Measurements from ENCODE around the gene WDR35. TPM values are rescaled to one million over a fixed set of nuclear protein-coding genes. Genes with fewer than 3 reads are reported as not detected.

Gene WDR35
- total RNA-seq, 2 donors from 2014 or later = 6.7 to 8.9 TPM

GRCh38 chr2:20025065-20025786 is 35.3 kb upstream of the WDR35 start:
- no peak for ATAC-seq
- Histone ChIP-seq H3K27ac (no peak overlapping the region), H3K4me1 (no peaks in the 10 kb centered on the region), H3K9me3 (no peaks in the 10 kb centered on the region), H3K36me3 (replicated peaks in 1 of 2; ENCODE audit: insufficient read depth in 1 of 2, low read depth in 2 of 2) (no peaks in the 10 kb centered on the region), H3K27me3 (no peaks in the 10 kb centered on the region), H3K4me3 (no peak overlapping the region)
- DNase-seq = no peak
- TF ChIP-seq CTCF (IDR thresholded peaks at IDR 0.05) = no peak
- intact Hi-C loops (cut with DNase I) = no loop called here
- 89 to 95% methylated on average over 3 of the region's 3 CpGs for WGBS, 2 donors

GRCh38 chr2:20023688-20024087 is 33.8 kb upstream of the WDR35 start:
- intact Hi-C loops (cut with DNase I) = no loop called here
- Histone ChIP-seq H3K4me1 (no peaks in the 10 kb centered on the region), H3K27ac (no peak overlapping the region), H3K4me3 (no peak overlapping the region), H3K9me3 (no peaks in the 10 kb centered on the region), H3K36me3 (replicated peaks in 1 of 2; ENCODE audit: insufficient read depth in 1 of 2, low read depth in 2 of 2) (no peaks in the 10 kb centered on the region), H3K27me3 (no peaks in the 10 kb centered on the region)
- no peak for DNase-seq
- WGBS, 2 donors = 88 to 92% methylated on average over 4 of the region's 4 CpGs
- TF ChIP-seq CTCF (IDR thresholded peaks at IDR 0.05) = no peak
- TF ChIP-seq POLR2A (IDR thresholded peaks at IDR 0.05) = no peak
- no peak for ATAC-seq

GRCh38 chr2:20021405-20022009 is 31.6 kb upstream of the WDR35 start:
- Histone ChIP-seq H3K27me3 (no peaks in the 10 kb centered on the region), H3K27ac (no peak overlapping the region), H3K9me3 (no peaks in the 10 kb centered on the region), H3K36me3 (replicated peaks in 1 of 2; ENCODE audit: insufficient read depth in 1 of 2, low read depth in 2 of 2) (no peaks in the 10 kb centered on the region), H3K4me3 (no peak overlapping the region), H3K4me1 (no peaks in the 10 kb centered on the region)
- ATAC-seq (no peak), DNase-seq (no peak)
- TF ChIP-seq CTCF (IDR thresholded peaks at IDR 0.05) (no peak), POLR2A (IDR thresholded peaks at IDR 0.05) (no peak)
- WGBS, 2 donors = 80 to 82% methylated on average over 3 of the region's 3 CpGs
- intact Hi-C loops (cut with DNase I) = no loop called here

- 78 to 85% methylated on average over 4 of the region's 4 CpGs for WGBS, 2 donors
- Histone ChIP-seq H3K4me1 (no peaks in the 10 kb centered on the region), H3K27me3 (no peaks in the 10 kb centered on the region), H3K36me3 (replicated peaks in 1 of 2; ENCODE audit: insufficient read depth in 1 of 2, low read depth in 2 of 2) (no peaks in the 10 kb centered on the region), H3K4me3 (no peak overlapping the region), H3K9me3 (no peaks in the 10 kb centered on the region), H3K27ac (no peak overlapping the region)
- intact Hi-C loops (cut with DNase I) = no loop called here
- DNase-seq (no peak), ATAC-seq (no peak)
- TF ChIP-seq POLR2A (IDR thresholded peaks at IDR 0.05) (no peak), CTCF (IDR thresholded peaks at IDR 0.05) (no peak)
Observed at GRCh38 chr2:20019747-20020146, 29.8 kb upstream of the WDR35 start.

Data from body of pancreas (tissue), 4 donors.